ENCODE measurements around the gene SLCO1C1. TPM values are rescaled to one million over a fixed set of nuclear protein-coding genes. Genes with fewer than 3 reads are reported as not detected.
"Not testable (repeated sequence)": the region's sequence is repeated elsewhere in the genome, so short reads cannot be mapped to it uniquely, and the experiment has no call there.

Gene SLCO1C1
- total RNA-seq, 1 donor: not detected

- DNase-seq (ENCODE audit: low read depth in 2 of 3, low spot score in 2 of 3): not testable (repeated sequence)
These were observed 88.7 kb downstream of the SLCO1C1 start for GRCh38 chr12:20783796-20784357.

DNA sequence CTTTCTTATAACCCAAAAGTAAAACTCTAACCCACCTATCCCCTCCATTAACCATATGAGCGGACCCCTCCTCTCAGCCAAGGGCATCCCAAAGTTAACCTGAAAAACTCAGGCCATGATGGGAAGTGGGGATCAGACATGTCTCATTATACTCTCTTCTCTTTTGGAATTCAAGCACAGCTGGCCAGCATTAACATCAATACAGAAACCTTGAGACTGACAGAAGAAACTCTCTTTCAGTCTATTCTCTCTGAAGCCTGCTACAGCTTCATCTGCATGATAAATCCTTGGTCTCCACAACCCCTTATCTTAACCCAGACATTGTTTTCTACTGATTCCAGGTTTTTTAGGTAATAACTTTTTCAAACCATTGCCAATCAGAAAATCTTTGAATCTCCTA, 97.8 kb downstream of the SLCO1C1 start:
- no peak for DNase-seq (ENCODE audit: low read depth in 2 of 3, low spot score in 2 of 3)

DNA sequence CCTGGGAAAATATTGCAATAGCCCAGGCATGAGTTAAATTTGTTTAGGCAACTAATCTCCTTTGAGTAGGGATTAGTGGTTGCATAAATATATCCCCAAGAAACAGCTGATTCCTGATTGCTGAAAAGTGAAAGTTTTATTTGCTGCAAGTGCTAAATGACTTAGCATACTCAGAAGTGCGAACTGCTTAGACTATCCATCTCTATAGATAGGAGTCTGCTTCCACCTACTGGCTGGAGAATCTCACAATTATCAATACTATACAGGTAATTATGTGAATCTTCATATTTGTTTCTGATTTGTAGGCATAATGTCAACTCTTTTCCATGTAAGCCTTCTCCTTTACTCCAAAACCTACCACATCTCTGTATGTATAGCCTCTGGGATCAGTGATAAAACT, 103.4 kb downstream of the SLCO1C1 start:
- peak in 2 of 3 donors; percentile 50 to 80 for DNase-seq (ENCODE audit: low read depth in 2 of 3, low spot score in 2 of 3)

DNA sequence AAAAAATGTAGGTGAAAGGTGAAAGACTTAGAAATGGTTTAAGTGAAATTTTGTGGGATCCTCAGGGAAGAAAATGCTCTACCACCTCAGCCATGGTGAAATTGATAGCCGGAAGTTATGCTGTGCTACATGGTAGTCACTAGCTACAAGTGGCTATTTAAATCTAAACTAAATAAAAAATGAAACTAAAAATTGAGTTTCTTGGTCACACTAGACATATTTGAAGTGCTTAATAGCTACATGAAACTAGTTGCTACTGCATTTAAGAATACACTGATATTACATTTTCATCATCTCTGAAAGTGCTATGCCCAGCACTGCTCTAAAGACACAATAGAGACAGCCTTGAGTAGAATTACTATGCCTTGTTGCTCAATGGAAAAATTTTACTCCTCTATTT, 105.0 kb downstream of the SLCO1C1 start:
- DNase-seq (ENCODE audit: low read depth in 2 of 3, low spot score in 2 of 3): no peak

- DNase-seq (ENCODE audit: low read depth in 2 of 3, low spot score in 2 of 3): no peak
These were observed 105.9 kb downstream of the SLCO1C1 start for GRCh38 chr12:20801035-20801434.

Other genes with a start within 250 kb of the SLCO1C1 start
- gene SLCO1B3, start 115.4 kb downstream of the SLCO1C1 start, total RNA-seq: not detected